Femur (tissue), 1 donor: Measurements from ENCODE around the gene ARL4C.
"Not testable (repeated sequence)": the region's sequence is repeated elsewhere in the genome, so short reads cannot be mapped to it uniquely, and the experiment has no call there.

Experiments used
- DNase-seq: peaks from one replicate; pipeline ENCODE4 v3.0.0-alpha.2; 2017

Gene ARL4C

GRCh38 chr2:234472155-234472554 lies 24.7 kb downstream of the ARL4C start:
- no peak for DNase-seq

GRCh38 chr2:234469972-234470371 lies 26.9 kb downstream of the ARL4C start:
- no peak for DNase-seq

- DNase-seq: no peak
Measured at GRCh38 chr2:234469251-234469845, 27.5 kb downstream of the ARL4C start.

GRCh38 chr2:234468503-234468902 lies 28.4 kb downstream of the ARL4C start:
- DNase-seq: no peak

GRCh38 chr2:234467289-234467688 lies 29.6 kb downstream of the ARL4C start:
- DNase-seq: no peak

- no peak for DNase-seq
Measured at GRCh38 chr2:234464291-234464645, 32.6 kb downstream of the ARL4C start.

- no peak for DNase-seq
Measured at GRCh38 chr2:234463626-234464290, 33.1 kb downstream of the ARL4C start.

GRCh38 chr2:234462218-234462992 lies 34.5 kb downstream of the ARL4C start:
- DNase-seq: no peak

GRCh38 chr2:234459401-234460009 lies 37.4 kb downstream of the ARL4C start:
- DNase-seq: no peak

GRCh38 chr2:234458466-234458865 lies 38.4 kb downstream of the ARL4C start:
- DNase-seq: no peak

GRCh38 chr2:234457421-234457820 lies 39.5 kb downstream of the ARL4C start:
- no peak for DNase-seq

- DNase-seq: not testable (repeated sequence)
Measured at GRCh38 chr2:234455246-234455645, 41.6 kb downstream of the ARL4C start.

- no peak for DNase-seq
Measured at GRCh38 chr2:234454433-234454832, 42.4 kb downstream of the ARL4C start.

- no peak for DNase-seq
Measured at GRCh38 chr2:234453216-234453615, 43.7 kb downstream of the ARL4C start.

GRCh38 chr2:234451852-234452625 lies 44.8 kb downstream of the ARL4C start:
- DNase-seq: no peak

- no peak for DNase-seq
Measured at GRCh38 chr2:234451242-234451641, 45.6 kb downstream of the ARL4C start.

- DNase-seq: no peak
Measured at GRCh38 chr2:234450431-234451124, 46.3 kb downstream of the ARL4C start.

GRCh38 chr2:234448506-234449184 lies 48.2 kb downstream of the ARL4C start:
- no peak for DNase-seq

- no peak for DNase-seq
Measured at GRCh38 chr2:234447963-234448362, 48.9 kb downstream of the ARL4C start.

- DNase-seq: no peak
Measured at GRCh38 chr2:234447189-234447588, 49.7 kb downstream of the ARL4C start.

- peak; percentile 58 for DNase-seq
Measured at GRCh38 chr2:234446404-234447076, 50.3 kb downstream of the ARL4C start.
